HG03520 (cell line): ENCODE measurements around the gene VPS13D.

ENCODE experiments used
- ATAC-seq: cut with Tn5 transposase; IDR thresholded peaks from one replicate; pipeline ENCODE4 v1.9.1; 2021; ENCODE audit warnings: mild to moderate bottlenecking, moderate library complexity; ENCODE audit not compliant: unreplicated experiment

Gene VPS13D

DNA sequence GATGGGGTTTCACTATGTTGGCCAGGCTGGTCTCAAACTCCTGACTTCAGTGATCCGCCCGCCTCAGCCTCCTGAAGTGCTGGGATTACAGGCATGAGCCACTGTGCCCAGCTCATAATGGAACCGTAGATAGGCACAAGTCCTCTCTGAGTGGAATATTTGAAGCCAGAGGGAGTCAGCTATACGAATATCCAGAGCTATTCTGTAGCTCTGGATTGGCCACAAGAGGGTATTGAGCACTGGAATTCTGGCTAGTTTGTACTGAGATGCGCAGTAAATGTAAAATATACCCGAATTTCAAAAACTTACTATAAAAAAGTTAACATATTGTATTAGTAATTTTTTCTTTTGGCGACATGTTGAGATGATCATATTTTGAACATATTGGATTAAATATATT is 851 bp upstream of the VPS13D start:
- ATAC-seq, result no peak

DNA sequence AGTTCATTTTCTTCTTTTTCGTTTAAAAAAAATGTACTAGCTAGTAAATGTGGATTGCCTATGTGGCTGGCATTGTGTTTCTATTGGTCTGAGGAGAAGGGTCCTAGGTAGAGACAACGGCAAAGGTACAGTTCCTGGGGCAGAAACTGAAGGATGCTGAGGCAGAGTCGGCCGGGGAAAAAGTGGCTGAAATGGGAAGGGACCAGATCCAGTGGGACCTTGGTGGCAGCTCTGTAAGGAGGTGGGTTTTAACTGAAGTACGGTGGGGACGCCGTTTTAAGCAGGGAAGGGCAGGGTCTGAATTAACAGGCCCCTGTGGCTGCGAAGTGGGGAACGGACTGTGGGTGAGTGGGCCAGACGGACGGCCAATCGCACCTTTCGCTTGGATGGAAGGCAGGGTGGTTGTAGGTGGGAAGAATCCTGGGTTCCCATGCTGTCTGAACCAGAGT is 420 bp upstream of the VPS13D start:
- ATAC-seq, result no peak

DNA sequence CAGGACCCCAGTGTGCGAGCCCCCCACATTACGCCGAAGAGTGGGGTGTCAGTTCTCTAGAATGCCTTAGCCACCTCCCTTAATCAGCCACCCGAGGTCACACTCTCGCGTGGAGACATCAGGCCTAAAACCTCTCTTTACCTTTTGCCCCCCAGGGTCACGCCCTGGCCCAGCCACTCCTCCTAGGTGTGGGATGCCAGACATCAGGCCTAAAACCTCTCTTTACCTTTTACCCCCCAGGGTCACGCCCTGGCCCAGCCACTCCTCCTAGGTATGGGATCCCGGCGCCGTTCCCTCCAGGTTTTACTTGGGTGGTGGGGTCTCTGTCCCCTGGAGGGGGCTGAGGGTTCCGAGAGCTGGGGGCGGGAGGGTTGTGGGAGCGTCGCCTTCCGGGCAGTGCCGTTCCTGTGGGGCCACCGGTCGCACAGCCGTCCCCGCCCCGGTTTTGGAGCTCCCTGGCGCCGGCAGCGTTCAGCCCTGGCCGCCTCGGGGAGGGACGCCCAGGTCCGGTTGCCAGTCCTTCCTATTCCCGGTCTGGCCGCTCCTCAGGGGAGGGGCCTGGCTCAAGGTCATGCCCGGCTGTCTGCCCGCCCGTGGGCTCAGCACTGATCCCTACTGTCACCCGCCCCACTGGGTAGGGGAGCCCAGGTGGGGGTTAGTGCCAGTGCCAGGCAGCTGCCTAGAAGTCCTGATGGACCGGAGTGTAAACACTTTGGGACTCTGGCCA is 882 bp downstream of the VPS13D start:
- ATAC-seq, result peak; percentile 25

DNA sequence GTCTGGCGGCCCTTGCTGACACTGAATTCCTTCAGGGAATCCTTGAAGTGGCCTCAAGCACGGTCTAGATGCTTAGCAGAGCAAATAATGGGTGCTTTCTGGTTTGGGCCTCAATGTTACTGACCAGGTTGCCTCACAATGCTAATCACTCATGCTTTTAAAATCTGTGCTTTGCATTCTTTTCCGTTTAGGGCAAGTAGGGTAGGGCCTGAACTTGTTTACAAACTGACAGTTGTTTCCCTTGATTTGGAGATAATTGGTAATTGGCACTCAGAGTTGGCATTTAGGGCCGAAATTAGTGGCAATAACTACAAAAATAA is 1.4 kb downstream of the VPS13D start:
- ATAC-seq, result no peak

DNA sequence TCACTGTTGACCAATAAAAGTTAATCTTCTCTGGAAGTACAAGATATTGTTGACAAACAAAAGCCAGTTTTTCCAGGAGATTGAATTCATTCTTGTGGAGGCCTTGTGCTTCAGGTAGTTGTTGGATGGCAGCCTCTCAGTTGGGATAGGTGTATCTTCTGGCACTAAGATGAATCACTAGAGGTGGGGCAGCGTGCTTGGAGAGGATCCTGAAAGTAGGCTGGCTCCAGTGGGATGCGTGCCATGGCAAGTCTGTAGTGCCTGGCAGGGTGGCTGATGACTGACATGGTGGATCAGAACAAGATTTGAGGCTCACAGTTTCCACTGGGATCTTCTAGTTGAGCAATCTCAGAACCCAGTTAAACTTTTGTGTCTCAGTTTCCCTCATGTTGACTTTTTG is 2.4 kb downstream of the VPS13D start:
- no peak for ATAC-seq

DNA sequence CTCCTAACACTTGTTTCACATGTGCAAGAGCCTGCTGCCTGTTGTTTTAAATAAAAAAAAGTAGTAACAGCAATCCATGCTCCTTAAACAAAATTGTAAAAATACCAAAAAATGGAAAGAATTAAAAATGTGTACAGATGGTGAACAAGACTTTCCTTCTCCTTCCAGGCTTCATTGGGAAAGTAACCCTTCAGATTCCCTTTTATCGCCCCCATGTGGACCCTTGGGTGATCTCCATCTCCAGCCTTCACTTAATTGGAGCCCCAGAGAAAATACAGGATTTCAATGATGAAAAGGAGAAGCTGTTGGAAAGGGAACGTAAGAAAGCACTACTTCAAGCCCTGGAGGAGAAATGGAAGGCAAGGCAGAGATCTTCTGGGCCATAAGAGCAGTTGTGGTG is 14.2 kb downstream of the VPS13D start:
- ATAC-seq, result no peak

DNA sequence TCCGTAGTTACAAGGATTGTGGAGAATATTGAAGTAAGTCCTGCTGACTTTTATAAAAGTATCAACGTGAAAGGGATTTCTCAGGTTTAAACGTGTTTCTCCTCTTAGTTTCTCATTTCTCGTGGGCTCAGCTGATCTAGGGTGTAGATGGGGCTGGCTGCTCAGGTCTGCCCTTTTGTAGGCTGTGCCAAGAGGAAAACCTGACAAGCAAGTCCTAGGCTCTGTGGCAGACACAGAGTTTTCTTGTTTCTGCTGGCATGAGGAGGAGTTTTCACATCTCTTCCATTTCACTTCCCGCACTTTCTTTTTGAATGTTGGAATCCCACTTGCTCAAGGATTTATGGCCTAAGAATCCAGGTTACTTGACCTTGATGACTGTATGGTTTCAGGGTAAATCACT is 14.8 kb downstream of the VPS13D start:
- ATAC-seq, result no peak

DNA sequence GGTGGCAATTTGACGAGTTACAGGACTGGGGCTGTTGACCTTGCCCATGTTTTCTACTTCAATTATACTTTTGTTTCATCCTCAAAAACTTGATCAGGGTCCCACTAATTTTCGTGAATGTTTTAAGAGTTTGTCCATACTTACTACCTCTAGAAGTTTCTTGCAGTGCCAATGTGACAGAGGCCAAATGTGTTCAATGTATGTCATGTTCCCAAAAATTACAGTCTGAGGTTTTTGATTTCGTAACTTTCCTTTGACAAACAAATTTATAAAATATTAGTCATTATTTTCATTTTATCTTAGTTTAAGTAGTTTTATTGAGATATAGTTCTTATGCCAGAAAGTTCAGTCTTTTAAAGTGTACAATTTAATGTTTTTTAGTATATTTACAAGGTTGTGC is 15.3 kb downstream of the VPS13D start:
- no peak for ATAC-seq

DNA sequence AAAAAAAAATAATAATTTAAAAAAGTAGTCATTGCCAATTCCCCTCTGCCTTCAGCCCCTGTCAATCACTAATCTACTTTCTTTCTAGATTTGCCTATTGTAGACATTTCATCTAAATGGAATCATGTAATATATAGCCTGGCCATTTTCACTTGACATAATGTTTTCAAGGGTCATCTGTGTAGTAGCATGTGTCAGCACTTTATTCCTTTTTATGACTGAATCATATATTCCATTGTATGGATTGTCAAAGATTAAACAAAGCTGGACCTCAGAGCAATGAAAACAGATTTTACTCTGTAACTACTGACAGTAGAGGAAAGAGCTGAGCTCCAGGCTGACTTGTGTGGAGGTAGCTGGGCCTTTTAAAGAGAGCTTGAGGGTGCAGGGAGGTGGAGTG is 15.9 kb downstream of the VPS13D start:
- ATAC-seq, result no peak

DNA sequence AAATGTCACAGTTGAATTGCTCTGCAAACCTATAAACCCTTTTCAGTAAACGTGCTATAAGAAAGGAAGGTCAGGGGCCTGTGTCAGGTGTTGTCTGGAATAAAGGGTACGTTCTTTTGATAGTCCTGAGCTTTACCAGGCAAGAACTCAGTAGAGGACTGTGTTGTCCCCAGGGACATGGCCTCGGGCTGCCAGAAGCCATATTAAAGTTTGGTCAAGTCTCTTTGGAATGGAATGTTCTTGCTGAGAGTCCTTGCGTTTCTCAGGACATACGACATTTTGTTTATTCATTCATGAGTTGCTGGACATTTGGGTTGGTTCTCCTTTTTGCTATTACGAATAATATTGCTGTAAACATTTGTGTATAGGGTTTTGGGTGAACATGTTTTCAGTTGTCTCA is 16.8 kb downstream of the VPS13D start:
- ATAC-seq, result no peak

DNA sequence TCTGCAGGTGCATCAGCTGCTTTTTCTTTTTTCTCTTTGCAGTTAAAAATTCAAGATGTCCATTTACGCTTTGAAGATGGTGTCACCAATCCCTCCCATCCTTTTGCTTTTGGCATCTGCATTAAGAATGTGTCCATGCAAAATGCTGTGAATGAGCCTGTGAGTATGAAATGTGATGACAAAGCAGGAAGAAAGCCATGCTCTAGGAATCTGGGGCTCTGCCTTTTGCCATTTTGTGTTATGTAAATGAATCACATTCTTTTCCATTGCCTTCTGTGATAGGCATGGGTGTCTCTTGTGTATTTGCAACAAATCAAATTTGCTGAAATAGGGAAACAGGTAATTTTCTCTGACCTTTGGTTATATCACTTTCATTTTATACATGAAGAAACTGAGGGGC is 19.4 kb downstream of the VPS13D start:
- ATAC-seq, result no peak

DNA sequence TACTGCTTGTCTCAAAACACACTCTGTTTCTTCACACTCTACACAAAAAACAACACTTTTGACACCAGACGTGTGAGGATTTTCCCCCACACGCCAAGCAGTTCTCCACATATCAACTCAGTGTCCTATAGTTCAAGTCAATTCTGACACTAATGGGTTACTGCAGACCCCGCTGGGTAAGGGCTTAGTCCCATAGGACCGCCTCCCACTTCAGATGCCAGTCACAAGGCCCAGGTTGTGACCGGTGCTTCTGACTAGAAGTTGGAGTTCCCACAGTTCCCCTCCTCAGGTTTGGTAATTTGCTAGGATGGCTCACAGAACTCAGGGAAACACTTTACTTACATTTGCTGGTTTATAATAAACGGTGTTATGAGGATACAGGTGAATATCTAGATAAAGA is 19.9 kb downstream of the VPS13D start:
- no peak for ATAC-seq

DNA sequence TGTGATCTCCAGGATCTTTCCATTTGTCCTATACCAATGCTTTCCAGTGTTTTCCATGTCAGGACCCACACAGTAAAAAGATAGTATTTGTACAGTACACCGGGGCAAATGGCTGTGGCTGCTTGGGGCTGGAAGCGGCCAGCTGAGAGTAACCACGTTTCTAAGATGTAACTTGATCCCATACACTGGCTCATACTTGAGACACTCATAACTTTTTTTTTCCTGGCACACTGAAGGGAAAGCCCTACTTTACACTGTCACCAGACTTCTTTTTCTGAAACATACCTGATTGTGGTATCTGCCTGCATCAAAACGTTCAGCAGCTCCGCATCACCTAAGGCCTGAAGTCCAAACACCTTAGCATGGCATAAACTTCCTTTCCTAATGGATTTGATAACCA is 21.6 kb downstream of the VPS13D start:
- no peak for ATAC-seq

DNA sequence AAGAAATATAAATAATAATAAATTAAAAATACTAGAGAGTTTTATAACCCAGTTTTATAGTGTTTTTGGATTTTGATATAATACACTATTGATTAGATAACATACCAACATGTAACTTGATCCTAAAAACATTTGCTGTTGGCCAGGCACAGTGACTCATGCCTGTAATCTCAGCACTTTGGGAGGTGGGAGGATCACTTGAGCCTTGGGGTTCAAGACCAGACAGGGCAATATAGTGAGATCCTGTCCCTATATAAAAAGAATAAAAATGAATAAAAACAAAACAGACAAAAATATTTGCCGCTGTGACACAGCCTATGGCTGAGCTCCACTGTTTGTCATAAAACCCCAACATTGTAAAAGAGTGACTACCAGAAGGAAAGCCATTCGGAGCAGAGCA is 26.1 kb downstream of the VPS13D start:
- ATAC-seq, result no peak

DNA sequence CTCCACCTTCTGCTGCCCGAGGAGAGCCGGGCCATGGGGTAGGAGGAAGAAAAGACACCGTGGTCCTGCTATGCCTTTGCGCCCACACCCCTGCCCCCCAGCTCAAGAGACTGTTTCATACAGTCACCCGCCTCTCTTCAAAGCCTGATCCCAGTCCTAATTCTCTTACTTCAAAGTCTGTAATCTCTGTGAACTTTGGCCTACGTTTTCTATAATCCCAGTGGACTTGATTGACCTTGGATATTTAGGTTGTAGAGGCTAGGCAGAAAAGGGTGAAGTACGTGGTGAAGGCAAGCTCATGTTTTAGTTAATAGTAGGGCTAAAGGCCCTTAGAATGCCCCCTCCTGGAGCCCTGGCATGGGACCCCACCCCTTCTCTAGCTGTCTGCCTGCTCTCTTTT is 28.4 kb downstream of the VPS13D start:
- no peak for ATAC-seq

DNA sequence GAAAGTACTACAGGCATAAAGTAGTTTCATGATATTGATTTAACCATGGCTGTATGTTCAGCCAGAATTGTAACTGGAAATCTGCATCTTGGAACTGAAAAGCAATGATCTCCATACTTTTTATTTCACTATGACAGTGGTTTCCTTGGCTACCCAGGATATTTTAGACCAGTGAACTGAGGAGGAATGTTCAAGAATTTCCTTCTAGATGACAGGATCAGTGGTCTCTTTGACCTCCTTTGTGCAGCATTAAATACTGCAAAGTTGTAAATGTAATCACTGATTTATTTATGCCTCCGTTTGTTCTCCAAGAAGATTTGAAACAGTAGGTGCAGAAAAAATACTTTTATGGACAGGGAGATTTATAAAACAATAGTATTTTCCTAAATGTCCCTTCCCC is 39.5 kb downstream of the VPS13D start:
- ATAC-seq, result no peak

DNA sequence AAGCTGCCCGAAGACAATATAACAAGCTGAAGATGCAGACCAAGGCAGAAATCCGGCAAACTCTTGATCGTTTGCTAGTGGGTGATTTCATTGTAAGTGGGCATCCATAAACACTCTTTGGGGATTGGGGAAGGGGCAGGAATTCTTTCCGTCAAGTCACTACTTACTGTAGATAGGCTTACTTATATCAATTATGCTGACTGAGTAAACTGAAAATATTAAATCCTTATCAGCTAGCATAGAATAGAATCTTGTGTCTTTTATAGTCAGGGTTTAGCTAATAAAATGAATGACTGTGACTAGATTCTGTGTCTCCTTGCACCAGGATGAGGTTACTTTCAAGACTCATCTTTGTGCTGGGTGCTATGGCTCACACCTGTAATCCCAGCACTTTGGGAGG is 41.2 kb downstream of the VPS13D start:
- no peak for ATAC-seq

DNA sequence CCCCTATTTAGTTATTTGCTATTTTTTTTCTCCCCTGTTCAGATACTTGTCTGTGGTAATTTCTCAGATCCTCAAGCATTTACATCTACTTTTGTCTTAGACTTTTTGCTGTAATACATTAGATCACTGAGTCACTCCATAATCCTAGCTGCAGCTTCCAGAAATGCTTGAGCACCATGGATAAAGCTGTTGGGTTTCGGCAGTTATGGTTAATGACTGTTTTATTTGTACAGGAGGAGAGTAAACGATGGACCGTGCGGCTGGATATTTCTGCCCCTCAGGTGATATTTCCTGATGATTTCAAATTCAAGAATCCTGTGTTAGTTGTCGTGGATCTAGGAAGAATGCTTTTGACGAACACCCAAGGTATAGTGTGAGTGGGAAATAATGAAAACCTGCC is 42.9 kb downstream of the VPS13D start:
- no peak for ATAC-seq

DNA sequence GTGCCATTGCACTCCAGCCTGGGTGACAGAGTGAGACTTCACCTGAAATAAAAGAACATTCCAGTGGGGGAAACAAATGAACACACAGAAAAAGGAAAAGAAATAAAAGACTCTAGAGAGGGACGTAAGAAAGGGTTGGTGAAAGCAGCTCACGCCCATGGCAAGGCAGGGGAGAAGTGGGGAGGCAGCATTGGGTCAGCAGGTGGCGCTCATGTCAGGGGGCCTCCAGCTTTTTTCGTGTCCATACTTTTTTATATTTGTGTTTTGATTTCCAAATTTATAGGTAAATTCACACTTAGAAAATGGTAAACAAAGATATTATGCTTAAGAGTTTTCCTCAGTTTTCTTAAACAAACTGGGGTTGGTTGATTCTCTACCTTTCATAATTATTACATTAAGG is 45.5 kb downstream of the VPS13D start:
- no peak for ATAC-seq

DNA sequence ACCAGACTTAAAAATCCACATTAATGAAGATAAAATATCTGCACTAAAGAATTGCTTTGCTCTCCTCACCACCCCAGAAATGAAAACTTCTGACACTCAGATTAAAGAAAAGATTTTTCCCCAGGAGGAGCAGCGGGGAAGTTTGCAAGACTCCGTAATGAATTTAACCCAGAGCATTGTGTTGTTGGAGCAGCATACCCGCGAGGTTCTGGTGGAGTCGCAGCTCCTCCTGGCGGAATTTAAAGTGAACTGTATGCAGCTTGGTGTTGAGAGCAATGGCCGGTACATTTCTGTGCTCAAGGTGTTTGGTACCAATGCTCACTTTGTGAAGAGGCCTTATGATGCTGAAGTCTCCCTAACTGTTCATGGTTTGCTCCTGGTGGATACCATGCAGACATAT is 46.4 kb downstream of the VPS13D start:
- ATAC-seq, result no peak

DNA sequence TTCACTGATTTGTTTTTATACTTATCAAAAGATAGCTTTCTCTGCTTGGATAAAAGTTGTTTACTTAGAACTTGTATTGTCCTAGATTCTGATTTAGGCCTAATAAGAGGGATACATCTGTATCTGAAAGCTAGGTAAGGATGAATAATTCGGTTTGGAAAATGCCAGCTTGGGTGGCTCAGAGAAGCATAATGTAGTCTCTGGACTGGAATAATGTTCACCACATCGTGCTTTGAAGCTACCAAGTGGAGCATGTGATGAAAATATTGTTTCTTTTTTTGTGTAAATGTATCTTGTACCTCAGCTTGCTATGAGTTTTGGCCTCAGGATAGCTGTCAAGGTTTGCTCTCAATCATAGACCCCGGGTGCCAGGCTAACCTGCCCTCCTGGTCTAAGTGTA is 49.2 kb downstream of the VPS13D start:
- ATAC-seq, result no peak

DNA sequence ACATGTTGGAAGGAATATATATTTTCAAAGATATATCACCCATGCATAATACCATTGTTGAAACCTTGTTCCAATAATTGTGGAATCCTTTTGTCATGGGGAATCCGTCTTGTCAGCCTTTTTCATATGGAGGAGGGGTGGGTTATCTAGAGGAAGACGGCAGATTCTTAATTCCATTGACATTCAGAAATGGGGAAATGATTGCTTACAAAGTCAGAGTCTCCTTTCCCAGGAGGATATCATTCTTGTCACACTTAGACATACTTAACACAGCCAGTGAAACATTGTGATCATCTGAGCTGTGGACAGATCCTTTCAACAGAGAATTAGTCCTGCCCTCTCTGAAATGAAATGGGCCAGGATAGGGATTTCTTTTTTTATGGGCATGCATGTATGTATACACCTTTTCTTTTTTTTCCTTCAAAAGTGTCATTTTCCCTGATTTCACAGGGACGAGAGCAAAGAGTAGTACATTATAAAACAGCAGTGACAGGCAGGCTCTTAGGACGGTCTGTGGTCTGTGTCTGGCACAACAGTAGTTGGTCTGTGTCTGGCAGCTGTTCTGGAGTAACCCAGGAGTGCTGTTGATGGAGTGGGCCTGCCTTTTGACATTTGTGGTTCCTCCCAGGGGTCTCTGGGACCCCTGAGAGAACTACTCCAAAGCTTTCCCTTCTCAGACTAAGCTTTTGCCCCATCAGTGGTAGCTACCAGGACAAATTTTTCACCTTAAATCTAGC is 50.1 kb downstream of the VPS13D start:
- ATAC-seq, result no peak

DNA sequence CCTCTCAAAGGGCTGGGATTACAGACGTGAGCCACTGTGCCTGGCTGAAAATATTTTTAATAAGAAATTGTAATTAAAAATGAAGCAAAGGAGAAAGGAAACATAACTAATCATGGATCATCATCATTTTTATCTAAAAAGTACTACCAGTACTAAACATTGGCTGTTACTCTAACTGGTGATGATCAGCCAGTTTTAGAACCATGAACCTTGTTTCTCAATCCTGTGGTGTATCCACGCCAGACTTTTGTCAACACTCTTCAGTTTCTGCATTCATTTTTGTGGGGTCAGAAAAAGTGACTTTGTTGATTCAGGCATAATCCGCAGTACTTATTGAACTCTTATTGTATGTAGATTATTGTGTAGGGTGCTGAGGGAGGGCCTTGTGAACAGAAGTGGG is 52.3 kb downstream of the VPS13D start:
- no peak for ATAC-seq
